H9 (cell line): ENCODE results near the gene CCDC86. TPM values are rescaled to one million over a fixed set of nuclear protein-coding genes. Genes with fewer than 3 reads are reported as not detected.

ENCODE experiments used
- DNase-seq: peaks from one replicate; pipeline ENCODE4 v3.0.0-alpha.2; 2017
- H2AFZ ChIP-seq: one replicate; pipeline ENCODE4 v1.6.1; 2013; ENCODE audit warnings: mild to moderate bottlenecking, low read length, control low read depth, moderate library complexity
- H2AK5ac ChIP-seq: 2 replicates; pipeline ENCODE4 v1.6.1; 2013; ENCODE audit warnings: low read length, control low read depth, mixed read lengths; ENCODE audit not compliant: insufficient read length
- H2BK120ac ChIP-seq: one replicate; pipeline ENCODE4 v1.6.1; 2013; ENCODE audit warnings: low read depth, mild to moderate bottlenecking, low read length, control low read depth, inconsistent platforms; ENCODE audit not compliant: poor library complexity, severe bottlenecking
- H2BK12ac ChIP-seq: 2 replicates; pipeline ENCODE4 v1.6.1; 2013; ENCODE audit warnings: low read length, control low read depth, mixed read lengths, low read depth; ENCODE audit not compliant: insufficient read length
- H2BK15ac ChIP-seq: 2 replicates; pipeline ENCODE4 v1.6.1; 2013; ENCODE audit warnings: low read depth, low read length, control low read depth
- H2BK20ac ChIP-seq: one replicate; pipeline ENCODE4 v1.6.1; 2013; ENCODE audit warnings: low read depth, mild to moderate bottlenecking, low read length, control low read depth, inconsistent platforms; ENCODE audit not compliant: poor library complexity, severe bottlenecking
- H2BK5ac ChIP-seq: 2 replicates; pipeline ENCODE4 v1.6.1; 2013; ENCODE audit warnings: low read length, control low read depth, mixed read lengths; ENCODE audit not compliant: insufficient read length
- H3K14ac ChIP-seq: 2 replicates; pipeline ENCODE4 v1.6.1; 2013; ENCODE audit warnings: low read length, control low read depth; ENCODE audit not compliant: insufficient read depth
- H3K18ac ChIP-seq: 2 replicates; pipeline ENCODE4 v1.6.1; 2013; ENCODE audit warnings: low read depth, mild to moderate bottlenecking, mixed read lengths, low read length, control low read depth; ENCODE audit not compliant: insufficient read length
- H3K23ac ChIP-seq: 2 replicates; pipeline ENCODE4 v1.6.1; 2013; ENCODE audit warnings: low read length, control low read depth, mixed read lengths, low read depth; ENCODE audit not compliant: insufficient read length
- H3K23me2 ChIP-seq: 2 replicates; pipeline ENCODE4 v1.6.1; 2013; ENCODE audit warnings: low read depth, mild to moderate bottlenecking, mixed read lengths, low read length, control low read depth; ENCODE audit not compliant: insufficient read length, poor library complexity, severe bottlenecking
- H3K27ac ChIP-seq: 2 replicates; pipeline ENCODE4 v1.5.1; 2013; ENCODE audit warnings: low read length, control low read depth, mixed read lengths, low read depth; ENCODE audit not compliant: insufficient read length
- H3K27me3 ChIP-seq: 2 replicates; pipeline ENCODE4 v1.6.1; 2013; ENCODE audit warnings: low read length, control low read depth, inconsistent platforms; ENCODE audit not compliant: insufficient read depth
- H3K4ac ChIP-seq: 2 replicates; pipeline ENCODE4 v1.6.1; 2013; ENCODE audit warnings: low read depth, mild to moderate bottlenecking, control low read depth, inconsistent platforms, low read length, moderate library complexity
- H3K4me1 ChIP-seq: 2 replicates; pipeline ENCODE4 v1.6.1; 2013; ENCODE audit warnings: low read length, control low read depth, inconsistent platforms; ENCODE audit not compliant: insufficient read depth
- H3K4me2 ChIP-seq: 2 replicates; pipeline ENCODE4 v1.6.1; 2013; ENCODE audit warnings: low read length, control low read depth, mixed read lengths; ENCODE audit not compliant: insufficient read length, insufficient read depth
- H3K56ac ChIP-seq: 2 replicates; pipeline ENCODE4 v1.6.1; 2013; ENCODE audit warnings: low read depth, mild to moderate bottlenecking, mixed read lengths, low read length, control low read depth; ENCODE audit not compliant: insufficient read length
- H3K79me1 ChIP-seq: 2 replicates; pipeline ENCODE4 v1.6.1; 2013; ENCODE audit warnings: low read depth, mild to moderate bottlenecking, moderate library complexity, low read length, control low read depth, inconsistent platforms; ENCODE audit not compliant: insufficient read depth, poor library complexity, severe bottlenecking
- H3K79me2 ChIP-seq: 2 replicates; pipeline ENCODE4 v1.6.1; 2013; ENCODE audit warnings: low read length, control low read depth, inconsistent platforms; ENCODE audit not compliant: insufficient read depth
- H3K9ac ChIP-seq: 2 replicates; pipeline ENCODE4 v1.6.1; 2013; ENCODE audit warnings: low read length, control low read depth, mixed read lengths; ENCODE audit not compliant: insufficient read length; ENCODE audit errors: extremely low read depth
- H3K9me3 ChIP-seq: one replicate; pipeline ENCODE4 v1.6.1; 2013; ENCODE audit warnings: low read depth, low read length, inconsistent platforms; ENCODE audit not compliant: control insufficient read depth
- H3T11ph ChIP-seq: one replicate; pipeline ENCODE4 v1.6.1; 2013; ENCODE audit warnings: mild to moderate bottlenecking, low read length, control low read depth, inconsistent platforms
- H4K20me1 ChIP-seq: one replicate; pipeline ENCODE4 v1.6.1; 2013; ENCODE audit not compliant: control insufficient read depth, insufficient read length, insufficient read depth
- H4K5ac ChIP-seq: 2 replicates; pipeline ENCODE4 v1.6.1; 2013; ENCODE audit warnings: low read depth, mild to moderate bottlenecking, mixed read lengths, low read length, control low read depth; ENCODE audit not compliant: insufficient read length
- H4K8ac ChIP-seq: replicated peaks from 2 replicates; pipeline ENCODE4 v1.6.1; 2013; ENCODE audit warnings: low read length, control low read depth, mixed read lengths, low read depth; ENCODE audit not compliant: insufficient read length
- H4K91ac ChIP-seq: 2 replicates; pipeline ENCODE4 v1.6.1; 2013; ENCODE audit warnings: low read depth, mild to moderate bottlenecking, moderate library complexity, mixed read lengths, low read length, control low read depth; ENCODE audit not compliant: insufficient read length
- H3K27ac Mint-ChIP-seq, 3 experiments: 2 replicates in 2 of 3; 3 replicates in 1 of 3; pipeline ENCODE4 v1.8.0; 2020 to 2021; ENCODE audit warnings: mixed read lengths in 3 of 3, mild to moderate bottlenecking in 1 of 3, moderate library complexity in 1 of 3
- H3K27me3 Mint-ChIP-seq: 2 replicates; pipeline ENCODE4 v1.8.0; 2021; ENCODE audit warnings: low read depth, mild to moderate bottlenecking, moderate library complexity, mixed read lengths
- H3K36me3 Mint-ChIP-seq, 3 experiments: 2 replicates in 2 of 3; 3 replicates in 1 of 3; pipeline ENCODE4 v1.8.0; 2020 to 2021; ENCODE audit warnings: low read depth in 3 of 3, mixed read lengths in 3 of 3; ENCODE audit not compliant: insufficient read depth in 1 of 3
- H3K4me1 Mint-ChIP-seq, 2 experiments: 2 replicates each; pipeline ENCODE4 v1.8.0; 2020; ENCODE audit warnings: mixed read lengths in 2 of 2
- H3K4me3 Mint-ChIP-seq, 2 experiments: 2 replicates in 1 of 2; 3 replicates in 1 of 2; pipeline ENCODE4 v1.8.0; 2020 to 2021; ENCODE audit warnings: mild to moderate bottlenecking in 2 of 2, mixed read lengths in 2 of 2, moderate library complexity in 1 of 2
- H3K9me3 Mint-ChIP-seq, 2 experiments: 2 replicates in 1 of 2; 3 replicates in 1 of 2; pipeline ENCODE4 v1.8.0; 2020; ENCODE audit warnings: mild to moderate bottlenecking in 2 of 2, mixed read lengths in 2 of 2, moderate library complexity in 1 of 2
- WGBS: extraction: QIAGEN DNeasy Blood & Tissue Kit; methylation state at CpG from one replicate; pipeline ENCODE4 v1.1.7; 2013; ENCODE audit warnings: missing lambda C conversion rate, low lambda C conversion rate, mixed read lengths; ENCODE audit not compliant: insufficient read length; ENCODE audit errors: extremely low coverage; 5-methylcytosine and 5-hydroxymethylcytosine counted together
- total RNA-seq: library from RNA; stranded (reverse); gene quantifications from 2 replicates; pipeline ENCODE4 v1.2.1, GENCODE V29; 2021
- TF ChIP-seq, protein P1 (sequence below): fragments of 200-600 bp; sonication (generic); conservative IDR thresholded peaks from 3 replicates; pipeline ENCODE4 v1.8.0; 2021; ENCODE audit warnings: antibody characterized with exemption, mild to moderate bottlenecking

The CCDC86 gene
- total RNA-seq, 1 experiment from 2014 or later, result 82.3 TPM

DNA sequence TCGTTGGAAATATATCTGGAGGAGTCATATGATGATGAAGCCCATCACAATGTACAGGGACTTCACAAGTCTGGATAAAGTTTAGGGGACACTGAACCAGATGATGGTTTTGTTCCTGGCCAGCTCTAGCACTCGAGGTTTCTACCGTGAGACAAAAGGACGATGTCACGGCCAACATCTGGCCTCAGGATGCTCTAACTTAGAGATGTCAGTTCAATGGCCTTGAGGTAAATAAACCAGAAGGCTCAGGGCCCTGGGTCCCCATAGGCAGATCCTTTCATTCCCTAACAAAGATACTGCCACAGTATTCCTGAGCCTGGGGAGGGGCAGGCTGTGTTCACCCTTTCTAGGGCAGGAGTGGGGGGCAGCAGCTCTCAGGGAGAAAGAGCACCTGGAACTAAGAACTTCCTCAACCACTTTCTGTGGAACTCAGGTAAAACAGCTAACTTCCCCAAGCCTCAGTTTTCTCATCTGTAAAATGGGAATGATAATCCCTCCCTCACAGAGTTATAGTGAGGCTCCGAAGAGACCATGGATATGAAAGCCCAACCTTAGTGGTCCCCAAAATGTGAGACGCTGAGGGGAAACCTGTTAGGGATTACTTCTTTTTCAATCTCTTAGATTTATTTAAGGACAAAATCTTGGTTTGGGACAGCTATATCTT is 38.5 kb upstream of the CCDC86 start:
- Histone ChIP-seq H3K79me1 (no peaks in the 10 kb centered on the region), H2BK5ac (no peak overlapping the region), H3K23ac (no peak overlapping the region), H2BK15ac (no peak overlapping the region), H2AFZ (no peak overlapping the region), H3K4me2 (no peak overlapping the region), H3K18ac (no peak overlapping the region), H2BK120ac (no peak overlapping the region), H3K27me3 (no peaks in the 10 kb centered on the region), H3K4ac (no peak overlapping the region), H3K23me2 (no peaks in the 10 kb centered on the region), H3K4me1 (no peaks in the 10 kb centered on the region), H3K27ac (no peak overlapping the region), H3K9ac (no peak overlapping the region), H3K9me3 (no peaks in the 10 kb centered on the region), H4K20me1 (no peaks in the 10 kb centered on the region), H2BK12ac (no peak overlapping the region), H4K91ac (no peak overlapping the region), H3K56ac (no peak overlapping the region), H3K14ac (no peak overlapping the region), H4K5ac (no peak overlapping the region), H2BK20ac (no peak overlapping the region), H3T11ph (no peak overlapping the region), H4K8ac (no peak overlapping the region), H2AK5ac (no peak overlapping the region), H3K79me2 (no peaks in the 10 kb centered on the region)
- no peaks in the 10 kb centered on the region; a peak in 1 of 7 replicates for H3K36me3 Mint-ChIP-seq
- H3K4me1 Mint-ChIP-seq, result no peaks in the 10 kb centered on the region
- no peak overlapping the region for H3K4me3 Mint-ChIP-seq
- WGBS, result no CpG with 5 or more reads among the region's 7 CpGs
- DNase-seq, result no peak
- H3K27me3 Mint-ChIP-seq, result peaks cover 57% of the 10 kb centered on the region
- no peak overlapping the region for H3K27ac Mint-ChIP-seq
- TF ChIP-seq, protein P1, sequence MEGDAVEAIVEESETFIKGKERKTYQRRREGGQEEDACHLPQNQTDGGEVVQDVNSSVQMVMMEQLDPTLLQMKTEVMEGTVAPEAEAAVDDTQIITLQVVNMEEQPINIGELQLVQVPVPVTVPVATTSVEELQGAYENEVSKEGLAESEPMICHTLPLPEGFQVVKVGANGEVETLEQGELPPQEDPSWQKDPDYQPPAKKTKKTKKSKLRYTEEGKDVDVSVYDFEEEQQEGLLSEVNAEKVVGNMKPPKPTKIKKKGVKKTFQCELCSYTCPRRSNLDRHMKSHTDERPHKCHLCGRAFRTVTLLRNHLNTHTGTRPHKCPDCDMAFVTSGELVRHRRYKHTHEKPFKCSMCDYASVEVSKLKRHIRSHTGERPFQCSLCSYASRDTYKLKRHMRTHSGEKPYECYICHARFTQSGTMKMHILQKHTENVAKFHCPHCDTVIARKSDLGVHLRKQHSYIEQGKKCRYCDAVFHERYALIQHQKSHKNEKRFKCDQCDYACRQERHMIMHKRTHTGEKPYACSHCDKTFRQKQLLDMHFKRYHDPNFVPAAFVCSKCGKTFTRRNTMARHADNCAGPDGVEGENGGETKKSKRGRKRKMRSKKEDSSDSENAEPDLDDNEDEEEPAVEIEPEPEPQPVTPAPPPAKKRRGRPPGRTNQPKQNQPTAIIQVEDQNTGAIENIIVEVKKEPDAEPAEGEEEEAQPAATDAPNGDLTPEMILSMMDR, result no peak
- no peaks in the 10 kb centered on the region; a peak in 1 of 5 replicates for H3K9me3 Mint-ChIP-seq
